Mesangial cell (primary cell): ENCODE measurements around the gene EMILIN3. TPM values are rescaled to one million over a fixed set of nuclear protein-coding genes. Genes with fewer than 3 reads are reported as not detected.

Source experiments
- total RNA-seq: library from RNA; depleted of rRNA; stranded (reverse); fragments of >200 nt; gene quantifications from 2 replicates; pipeline ENCODE4 v1.2.3, GENCODE V29; 2015

The EMILIN3 gene
- 4.9 and 7.6 TPM in 2 replicates for total RNA-seq

GRCh38 chr20:41366546-41367392 is at the start of gene EMILIN3:
Gene EMILIN3, minus strand, starts transcription at chr20:41366818. Its CDS starts 184 bp downstream, at chr20:41366634.

GRCh38 chr20:41340327-41341055 is 26.1 kb downstream of the EMILIN3 start, which contains the start of gene LPIN3:
Gene LPIN3, plus strand, starts transcription at chr20:41340821. Its CDS starts 4,983 bp downstream, at chr20:41345804.

GRCh38 chr20:41317546-41318270 is 48.9 kb downstream of the EMILIN3 start, which contains the start of gene ZHX3:
Gene ZHX3, minus strand, starts transcription at chr20:41317731. Its CDS starts 112,815 bp downstream, at chr20:41204916.

Other genes with a start within 250 kb of the EMILIN3 start
- 61.4 and 105 TPM in 2 replicates for gene PLCG1, start 229.3 kb downstream of the EMILIN3 start, total RNA-seq
- gene ZHX3, start 49.1 kb downstream of the EMILIN3 start, total RNA-seq = 17.4 and 22.1 TPM in 2 replicates
- gene LPIN3, start 26.0 kb downstream of the EMILIN3 start, total RNA-seq = 8.1 and 16.9 TPM in 2 replicates